Posterior vena cava (tissue), 2 donors: Measurements from ENCODE around the gene CDCA5. TPM values are rescaled to one million over a fixed set of nuclear protein-coding genes. Genes with fewer than 3 reads are reported as not detected.

Experiments
- DNase-seq: peaks from one replicate; pipeline ENCODE4 v3.0.0-alpha.2; 2020; ENCODE audit warnings: low spot score
- intact Hi-C, 2 donors: fragments of 100-400 bp; cut with DNase I; formaldehyde crosslinking; loops; one replicate each; pipeline versions ENCODE4 v1.14.1 to v1.14.2; 2022 to 2023
- total RNA-seq, 2 donors: library from RNA; stranded (reverse); fragmentation: NEBNext Ultra II Directional; extraction: Animal tissue kit (Norgen Biotek cat#: 25700); gene quantifications; one replicate each; pipeline ENCODE4 v1.2.1, GENCODE V29; 2021
- donor health status: DM: yes; HTN: yes; CAD: no.
- donor health status: DM: yes; HTN: yes; CAD: no.

Gene CDCA5
- total RNA-seq, 2 donors from 2014 or later: 0.67 to 1.6 TPM

GRCh38 chr11:65084598-65085375 lies 947 bp upstream of the CDCA5 start:
- DNase-seq: no peak
- intact Hi-C loops: no loop called here

GRCh38 chr11:65083134-65083833 lies 556 bp downstream of the CDCA5 start:
- intact Hi-C loops: no loop called here
- no peak for DNase-seq

GRCh38 chr11:65078786-65079342 lies 5.0 kb downstream of the CDCA5 start:
- no peak for DNase-seq
- intact Hi-C loops: no loop called here

DNA sequence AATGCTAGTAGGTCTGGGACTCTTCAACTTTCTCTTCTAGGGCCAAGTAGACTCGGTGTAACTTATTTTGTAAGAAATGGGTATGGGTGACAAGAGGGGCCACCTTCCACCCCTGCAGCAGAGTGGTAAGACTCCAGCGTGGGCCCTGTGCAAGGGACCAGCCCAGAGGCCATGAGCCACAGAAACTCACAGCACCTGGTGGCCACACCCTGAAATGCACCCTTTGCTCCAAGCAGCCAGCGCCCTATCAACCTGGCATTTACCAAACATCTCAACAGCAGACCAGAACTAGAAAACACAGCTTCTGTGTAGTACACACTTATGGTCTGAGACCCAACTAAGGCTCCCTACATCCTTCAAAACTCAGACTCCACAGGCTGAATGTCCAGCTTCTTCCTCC lies 5.7 kb downstream of the CDCA5 start:
- DNase-seq: no peak

DNA sequence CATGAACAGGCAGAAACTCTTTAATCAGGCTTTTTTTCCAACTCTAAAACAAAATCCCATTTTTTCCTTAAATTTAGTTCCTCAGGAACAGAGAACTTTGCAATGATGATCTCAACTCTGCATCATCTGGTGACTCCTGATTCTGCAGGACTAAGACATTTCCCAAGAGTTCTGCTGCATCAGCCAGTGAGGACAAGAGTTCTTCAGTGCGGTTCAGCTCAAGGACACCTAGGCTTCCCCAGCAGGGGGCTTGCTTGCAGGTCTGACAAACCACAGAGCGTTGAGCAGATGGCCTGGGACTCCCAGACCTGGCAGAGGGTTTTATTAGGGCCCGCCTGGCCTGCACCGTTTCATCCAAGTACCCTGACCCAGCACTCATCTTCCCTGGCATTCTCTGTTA lies 6.4 kb downstream of the CDCA5 start:
- intact Hi-C loops: no loop called here
- DNase-seq: no peak

More for the DNA sequence above, 5.7 kb downstream of the CDCA5 start:
- intact Hi-C loops: no loop called here

- no peak for DNase-seq
- intact Hi-C loops: no loop called here
Measured at GRCh38 chr11:65072631-65072966, 11.2 kb downstream of the CDCA5 start.

DNA sequence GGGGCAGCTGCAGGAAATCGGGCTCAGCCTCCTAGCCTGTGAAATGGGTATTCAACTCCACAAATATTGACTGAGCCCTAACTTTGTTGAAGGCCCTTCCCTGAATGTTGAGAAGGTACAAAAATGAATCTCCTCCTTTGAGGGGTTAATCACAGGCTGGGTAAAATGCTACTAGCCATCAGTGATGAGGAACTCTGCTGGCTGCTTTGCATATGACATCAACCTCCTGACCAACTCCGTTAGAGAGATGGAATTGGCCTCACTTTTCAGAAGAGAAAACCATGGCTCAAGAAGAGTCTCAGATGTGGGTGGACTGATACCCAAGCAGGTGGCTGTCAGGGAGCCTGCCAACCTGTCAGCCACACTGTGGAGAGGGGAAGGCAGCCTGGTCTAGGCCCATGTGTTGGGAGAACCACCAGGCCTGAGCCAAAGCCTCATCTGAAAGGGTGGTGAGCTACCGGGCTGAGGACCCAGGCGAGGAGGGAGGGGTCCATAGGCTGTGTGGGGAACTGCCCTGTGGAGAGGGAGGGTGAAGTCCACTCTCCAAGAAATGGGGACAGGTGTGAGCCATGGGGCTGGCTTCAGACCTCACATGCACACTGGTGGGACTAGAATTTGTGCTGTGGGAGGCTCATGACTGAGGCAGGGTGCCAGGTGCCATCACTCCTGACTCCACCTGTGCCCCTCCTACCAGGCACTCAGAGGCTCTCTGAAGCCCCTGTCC lies 11.8 kb downstream of the CDCA5 start:
- DNase-seq: no peak

DNA sequence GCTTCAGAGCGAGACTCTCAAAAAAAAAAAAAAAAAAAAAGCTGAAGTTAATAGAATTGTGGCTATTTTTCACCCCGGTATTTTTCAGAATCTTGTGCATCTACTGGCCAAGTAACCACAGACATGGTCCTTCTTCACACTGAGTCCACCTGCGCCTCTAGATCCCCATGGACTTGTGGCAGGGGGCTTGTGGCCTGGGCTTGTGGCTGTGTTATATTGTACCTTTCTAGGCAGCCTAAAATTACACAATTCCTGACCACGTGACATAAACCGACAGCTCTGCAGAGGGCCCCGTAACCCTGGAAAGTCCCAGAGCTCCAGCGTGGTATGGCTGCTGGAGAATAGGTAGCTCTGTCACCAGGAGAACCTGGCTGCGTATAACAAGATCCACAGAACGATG lies 14.6 kb downstream of the CDCA5 start:
- intact Hi-C loops: no loop called here
- no peak for DNase-seq

More for the DNA sequence above, 11.8 kb downstream of the CDCA5 start:
- intact Hi-C loops: no loop called here

GRCh38 chr11:65067446-65067845 lies 16.4 kb downstream of the CDCA5 start:
- intact Hi-C loops: no loop called here
- no peak for DNase-seq

GRCh38 chr11:65066805-65067291 lies 17.0 kb downstream of the CDCA5 start:
- intact Hi-C loops: no loop called here

GRCh38 chr11:65066315-65066714 lies 17.5 kb downstream of the CDCA5 start:
- DNase-seq: no peak
- intact Hi-C loops: no loop called here

More at GRCh38 chr11:65066805-65067291, 17.0 kb downstream of the CDCA5 start:
- no peak for DNase-seq

GRCh38 chr11:65065851-65066250 lies 18.0 kb downstream of the CDCA5 start:
- no peak for DNase-seq
- intact Hi-C loops: no loop called here

- intact Hi-C loops: no loop called here
- DNase-seq: no peak
Measured at GRCh38 chr11:65064847-65065240, 19.0 kb downstream of the CDCA5 start.

DNA sequence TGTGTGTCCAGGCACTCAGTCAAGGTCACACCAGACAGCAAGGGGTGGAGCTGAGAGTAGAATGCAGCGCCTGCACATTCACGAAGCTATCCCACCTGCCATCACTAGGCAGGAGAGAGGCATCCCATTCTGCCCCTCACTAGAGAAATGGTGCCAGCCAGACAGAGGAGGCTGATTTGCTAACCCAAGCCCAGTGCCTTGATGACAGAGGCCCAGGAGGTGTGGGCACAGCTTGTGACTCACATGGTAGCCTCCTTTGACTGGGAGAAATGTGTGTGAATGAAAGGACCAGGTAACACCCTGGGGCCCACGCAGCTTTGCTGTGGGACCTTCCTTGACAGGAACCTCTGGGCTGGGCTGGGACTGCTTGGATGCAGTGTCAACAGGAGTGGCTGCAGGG lies 20.3 kb downstream of the CDCA5 start:
- DNase-seq: no peak
- intact Hi-C loops: no loop called here

DNA sequence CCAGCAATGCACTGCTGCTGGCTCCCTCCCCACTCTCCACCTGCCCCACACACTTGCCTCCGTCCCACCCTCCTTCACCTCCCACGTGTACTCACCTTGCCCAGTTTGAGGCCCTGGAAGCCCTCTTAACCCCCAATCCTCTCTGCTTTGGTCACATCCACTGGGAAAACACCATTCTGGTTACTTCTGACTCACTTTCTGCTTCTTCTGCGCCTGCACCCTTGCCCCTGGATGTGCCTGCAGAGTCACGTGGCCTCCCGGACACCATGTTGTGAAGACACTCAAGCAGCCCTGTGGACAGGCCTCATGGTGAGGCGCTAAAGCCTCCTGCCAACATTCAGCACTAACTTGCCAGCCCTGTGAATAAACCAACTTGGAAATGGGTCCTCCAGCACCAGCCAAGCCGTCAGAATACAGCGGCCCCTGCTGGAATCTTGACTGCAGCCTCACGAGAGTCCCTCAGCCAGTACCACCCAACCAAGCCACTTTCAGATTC lies 22.9 kb downstream of the CDCA5 start:
- intact Hi-C loops: no loop called here

GRCh38 chr11:65059959-65060824 lies 23.6 kb downstream of the CDCA5 start:
- intact Hi-C loops: no loop called here
- no peak for DNase-seq

More for the DNA sequence above, 22.9 kb downstream of the CDCA5 start:
- DNase-seq: no peak

DNA sequence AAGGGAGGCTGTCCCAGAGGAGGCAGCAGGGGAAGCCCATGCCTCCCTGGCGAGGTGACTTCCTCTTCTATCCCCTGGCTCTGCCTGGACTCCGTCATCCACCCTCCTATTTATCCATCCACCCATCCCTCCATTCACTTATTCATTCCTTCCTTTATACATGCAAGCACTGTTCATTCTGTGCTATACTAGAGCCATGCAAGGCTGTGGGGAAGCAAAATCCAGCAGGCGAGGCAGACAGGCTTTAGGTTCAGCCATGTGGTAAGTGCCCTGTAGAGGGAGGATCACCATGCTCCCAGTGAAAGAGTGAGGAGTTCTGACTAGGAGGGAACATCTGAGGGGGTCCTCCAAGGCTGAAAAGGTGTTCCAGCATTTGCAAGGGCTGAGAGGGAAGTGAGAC lies 24.3 kb downstream of the CDCA5 start:
- DNase-seq: no peak
- intact Hi-C loops: no loop called here

DNA sequence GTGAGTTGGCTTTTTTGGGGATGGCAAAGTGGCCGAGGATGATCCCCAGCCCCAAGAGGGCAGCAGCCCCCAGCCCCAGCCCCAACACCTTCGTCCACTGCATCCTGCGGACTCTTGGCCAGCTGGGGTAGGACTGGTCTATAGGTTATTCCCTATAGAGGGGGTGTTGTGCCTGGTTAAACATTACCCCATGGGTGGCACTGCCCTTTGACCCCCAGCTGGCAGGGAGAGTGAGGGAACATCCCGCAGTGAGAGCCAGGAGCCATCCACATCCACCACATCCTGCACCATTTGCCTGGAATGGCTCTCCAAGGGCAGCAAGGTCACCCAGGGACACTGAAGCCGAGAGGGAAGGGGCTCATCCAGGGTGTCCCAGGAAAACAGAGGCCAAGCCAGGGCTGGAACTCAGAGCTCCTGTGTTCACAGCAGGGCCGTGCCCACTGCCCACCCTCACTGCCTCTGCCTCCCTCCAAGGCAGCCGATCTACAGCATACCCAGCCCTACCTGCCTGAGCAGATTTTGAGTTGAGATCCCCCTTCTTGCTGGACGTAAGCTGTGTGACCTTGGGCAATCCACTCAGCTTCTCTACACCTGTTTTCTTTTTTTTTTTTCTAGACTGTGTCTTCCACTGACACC lies 25.3 kb downstream of the CDCA5 start, which contains the start of gene NAALADL1:
Gene NAALADL1, minus strand, starts transcription at position 135 of the 636 bp plus-strand sequence. Its CDS starts 32 bp downstream, at position 103.
- DNase-seq: no peak
- intact Hi-C loops: no loop called here
